ENCODE measurements around the gene BIRC2. TPM values are rescaled to one million over a fixed set of nuclear protein-coding genes. Genes with fewer than 3 reads are reported as not detected.

Gene BIRC2
- total RNA-seq, 1 donor from 2014 or later, result 34.9 TPM

GRCh38 chr11:102347462-102348370 is 702 bp downstream of the BIRC2 start:
- peaks cover 43% of the 10 kb centered on the region for H3K36me3 Mint-ChIP-seq (ENCODE audit: low read depth)
- TF ChIP-seq CTCF (IDR thresholded peaks at IDR 0.05), result no peak

GRCh38 chr11:102357116-102357515 is 10.1 kb downstream of the BIRC2 start:
- no peak for ATAC-seq (ENCODE audit: low read depth)
- no peaks in the 10 kb centered on the region for H3K27me3 Mint-ChIP-seq
- CTCF ChIA-PET, result interaction anchor here (1.3 kb wide), 1 partner anchor 256 kb away, joined by 3 read pairs; no protein-coding TSS in a partner anchor
- H3K4me3 Mint-ChIP-seq, result no peak overlapping the region
- peaks cover 12% of the 10 kb centered on the region for H3K9me3 Mint-ChIP-seq
- POLR2A ChIA-PET, result no interaction called here
- TF ChIP-seq CTCF (IDR thresholded peaks at IDR 0.05), result no peak
- intact Hi-C loops (cut with micrococcal nuclease), result no loop called here
- no peak overlapping the region for H3K27ac Mint-ChIP-seq
- H3K36me3 Mint-ChIP-seq (ENCODE audit: low read depth), result peaks cover 78% of the 10 kb centered on the region
- DNase-seq, result no peak
- H3K4me1 Mint-ChIP-seq, result peaks cover 23% of the 10 kb centered on the region

More at GRCh38 chr11:102347462-102348370, 702 bp downstream of the BIRC2 start:
- intact Hi-C loops (cut with micrococcal nuclease), result loop anchor here (1.0 to 2.0 kb wide), 10 partner anchors 30 to 433 kb away; partner anchors contain the start of genes BIRC3 and CEP126
- Mint-ChIP-seq H3K9me3 (no peaks in the 10 kb centered on the region), H3K4me3 (peak overlapping the region; percentile 93), H3K27ac (peak overlapping the region; percentile 95), H3K4me1 (peaks cover 37% of the 10 kb centered on the region), H3K27me3 (no peaks in the 10 kb centered on the region)
- DNase-seq (no peak), ATAC-seq (ENCODE audit: low read depth) (peak; percentile 0)
- CTCF ChIA-PET, result interaction anchor here (0.8 to 3.1 kb wide), 5 partner anchors 19 to 265 kb away, joined by 3 to 17 read pairs (median 7); no protein-coding TSS in a partner anchor
- POLR2A ChIA-PET, result interaction anchor here (0.6 to 3.5 kb wide), 12 partner anchors 8 to 265 kb away, joined by 3 to 23 read pairs (median 5); no protein-coding TSS in a partner anchor

GRCh38 chr11:102359372-102359771 is 12.4 kb downstream of the BIRC2 start:
- H3K4me1 Mint-ChIP-seq, result peaks cover 23% of the 10 kb centered on the region
- DNase-seq (no peak), ATAC-seq (ENCODE audit: low read depth) (no peak)
- no peaks in the 10 kb centered on the region for H3K27me3 Mint-ChIP-seq
- intact Hi-C loops (cut with micrococcal nuclease), result no loop called here
- no peak overlapping the region for H3K4me3 Mint-ChIP-seq
- POLR2A ChIA-PET, result no interaction called here
- H3K27ac Mint-ChIP-seq, result no peak overlapping the region
- peaks cover 12% of the 10 kb centered on the region for H3K9me3 Mint-ChIP-seq
- CTCF ChIA-PET, result no interaction called here
- no peak for TF ChIP-seq CTCF (IDR thresholded peaks at IDR 0.05)
- peaks cover 82% of the 10 kb centered on the region for H3K36me3 Mint-ChIP-seq (ENCODE audit: low read depth)

GRCh38 chr11:102360681-102361080 is 13.7 kb downstream of the BIRC2 start:
- no peak for DNase-seq

More at GRCh38 chr11:102360681-102361080, 13.7 kb downstream of the BIRC2 start:
- ATAC-seq (ENCODE audit: low read depth), result no peak
- Mint-ChIP-seq H3K36me3 (ENCODE audit: low read depth) (peaks cover 87% of the 10 kb centered on the region), H3K9me3 (peaks cover 9% of the 10 kb centered on the region), H3K4me1 (peaks cover 23% of the 10 kb centered on the region), H3K4me3 (no peak overlapping the region), H3K27me3 (no peaks in the 10 kb centered on the region), H3K27ac (no peak overlapping the region)
- ChIA-PET CTCF (interaction anchor here (1.0 to 1.1 kb wide), 3 partner anchors 11 to 36 kb away, joined by 3 to 6 read pairs (median 4); no protein-coding TSS in a partner anchor), POLR2A (interaction anchor here (0.6 to 1.6 kb wide), 5 partner anchors 11 to 179 kb away, joined by 3 to 4 read pairs (median 3); partner anchors contain the start of gene BIRC2)
- intact Hi-C loops (cut with micrococcal nuclease), result no loop called here
- TF ChIP-seq CTCF (IDR thresholded peaks at IDR 0.05), result no peak
